Ishikawa (cell line): ENCODE measurements around the gene EXOC4.

Experiments used
- CEBPB ChIP-seq: IDR thresholded peaks from 2 replicates; pipeline ENCODE4 v1.6.1; 2012
- CREB1 ChIP-seq: IDR thresholded peaks from 2 replicates; pipeline ENCODE4 v1.6.1; 2012; ENCODE audit warnings: low read depth
- MAX ChIP-seq: IDR thresholded peaks from 2 replicates; pipeline ENCODE4 v1.6.1; 2012
- RAD21 ChIP-seq: IDR thresholded peaks from 2 replicates; pipeline ENCODE4 v1.6.1; 2012; ENCODE audit warnings: low read depth
- TEAD4 ChIP-seq: IDR thresholded peaks from 2 replicates; pipeline ENCODE4 v1.6.1; 2012

DNA sequence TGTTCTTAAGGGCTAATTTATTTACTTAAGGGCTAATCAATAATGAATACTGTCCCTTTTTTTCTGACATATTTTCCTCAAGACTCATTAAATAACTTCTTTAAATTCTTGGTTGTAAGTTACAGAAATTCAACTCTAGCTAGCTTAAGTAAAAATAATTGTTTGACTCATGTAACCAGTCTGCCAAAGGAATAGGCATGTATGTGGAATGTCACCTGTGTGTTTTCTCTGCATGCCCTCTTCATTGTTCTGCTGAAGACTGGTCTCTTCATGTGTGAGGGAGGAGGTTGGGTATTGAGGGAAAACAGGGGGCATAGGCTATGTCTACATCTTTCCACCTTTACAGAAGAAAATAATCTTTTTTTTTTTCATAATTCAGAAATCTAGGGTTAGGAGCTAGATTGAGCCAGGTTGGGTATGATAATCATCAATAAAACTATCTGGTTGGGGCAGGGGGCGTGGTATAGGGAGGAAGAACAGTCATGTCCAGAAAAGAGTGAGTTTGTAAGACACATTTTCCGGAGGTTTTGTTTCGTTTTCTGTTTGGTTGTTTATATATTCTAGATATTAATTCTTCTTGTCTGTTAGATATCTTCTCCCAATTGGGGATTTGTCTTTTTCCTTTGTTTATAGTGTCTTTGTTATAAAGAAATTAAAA is 37.9 kb downstream of the EXOC4 start:
- TF ChIP-seq MAX (no peak), CREB1 (no peak), RAD21 (no peak), CEBPB (no peak), TEAD4 (no peak)
